Astrocyte (in vitro differentiated cells and primary cell): ENCODE results near the gene NMNAT3. TPM values are rescaled to one million over a fixed set of nuclear protein-coding genes. Genes with fewer than 3 reads are reported as not detected.

Source experiments
- DNase-seq: peaks from one replicate; pipeline ENCODE4 v3.0.0-alpha.2; 2010; ENCODE audit warnings: low read depth
- FAIRE-seq: peaks from 2 replicates; lab custom pipeline; 2011; peaks lifted over from hg19 to GRCh38; lab: Jason Lieb, UNC
- H2AFZ ChIP-seq: 2 replicates; pipeline ENCODE4 v1.6.0; 2012; ENCODE audit warnings: low read depth, low read length, inconsistent platforms
- H3K27ac ChIP-seq: 2 replicates; pipeline ENCODE4 v1.5.1; 2011; ENCODE audit warnings: low read depth, low read length, inconsistent platforms
- H3K27me3 ChIP-seq: 2 replicates; pipeline ENCODE4 v1.6.0; 2011; ENCODE audit warnings: low read length, inconsistent platforms; ENCODE audit not compliant: insufficient read depth
- H3K36me3 ChIP-seq: 2 replicates; pipeline ENCODE4 v1.5.1; 2011; ENCODE audit warnings: low read length, inconsistent platforms; ENCODE audit not compliant: insufficient read depth
- H3K4me1 ChIP-seq: 2 replicates; pipeline ENCODE4 v1.5.1; 2011; ENCODE audit warnings: low read length, inconsistent platforms; ENCODE audit not compliant: insufficient read depth
- H3K4me2 ChIP-seq: 2 replicates; pipeline ENCODE4 v1.6.0; 2012; ENCODE audit warnings: low read length, inconsistent platforms
- H3K4me3 ChIP-seq: 2 replicates; pipeline ENCODE4 v1.5.1; 2011; ENCODE audit warnings: low read depth, mild to moderate bottlenecking, low read length, inconsistent platforms; ENCODE audit not compliant: insufficient read depth
- H3K79me2 ChIP-seq: 2 replicates; pipeline ENCODE4 v1.6.0; 2012; ENCODE audit warnings: mild to moderate bottlenecking, low read length, inconsistent platforms; ENCODE audit not compliant: insufficient read depth
- H3K9ac ChIP-seq: 2 replicates; pipeline ENCODE4 v1.6.0; 2012; ENCODE audit warnings: mild to moderate bottlenecking, low read length, inconsistent platforms
- H3K9me3 ChIP-seq: 2 replicates; pipeline ENCODE4 v1.5.1; 2012; ENCODE audit warnings: low read depth, mild to moderate bottlenecking, low read length, inconsistent platforms; ENCODE audit not compliant: insufficient read depth
- H4K20me1 ChIP-seq: 2 replicates; pipeline ENCODE4 v1.6.0; 2012; ENCODE audit warnings: low read length, inconsistent platforms; ENCODE audit not compliant: insufficient read depth
- H3K27ac Mint-ChIP-seq: one replicate; pipeline ENCODE4 v1.8.0; 2021; ENCODE audit warnings: mild to moderate bottlenecking, mixed read lengths; ENCODE audit not compliant: unreplicated experiment
- H3K27me3 Mint-ChIP-seq: one replicate; pipeline ENCODE4 v1.8.0; 2021; ENCODE audit warnings: low read depth, mixed read lengths; ENCODE audit not compliant: unreplicated experiment
- H3K36me3 Mint-ChIP-seq: one replicate; pipeline ENCODE4 v1.8.0; 2021; ENCODE audit warnings: low read depth, mixed read lengths; ENCODE audit not compliant: unreplicated experiment
- H3K4me1 Mint-ChIP-seq: one replicate; pipeline ENCODE4 v1.8.0; 2021; ENCODE audit warnings: low read depth, mixed read lengths; ENCODE audit not compliant: unreplicated experiment
- H3K4me3 Mint-ChIP-seq: one replicate; pipeline ENCODE4 v1.8.0; 2021; ENCODE audit warnings: mild to moderate bottlenecking, moderate library complexity, mixed read lengths; ENCODE audit not compliant: unreplicated experiment
- H3K9me3 Mint-ChIP-seq: one replicate; pipeline ENCODE4 v1.8.0; 2021; ENCODE audit warnings: mild to moderate bottlenecking, mixed read lengths; ENCODE audit not compliant: unreplicated experiment
- EZH2 ChIP-seq: IDR thresholded peaks from 2 replicates; pipeline ENCODE4 v1.6.1; 2012; ENCODE audit warnings: mild to moderate bottlenecking, low read length, inconsistent platforms; ENCODE audit not compliant: insufficient read depth
- total RNA-seq: library from RNA; stranded (reverse); gene quantifications from 2 replicates; pipeline ENCODE4 v1.2.1, GENCODE V29; 2021
- TF ChIP-seq, protein P1 (sequence below): IDR thresholded peaks from 2 replicates; pipeline ENCODE4 v1.5.1; 2011; ENCODE audit warnings: low read depth, mild to moderate bottlenecking, inconsistent platforms, low read length, moderate library complexity; ENCODE audit not compliant: insufficient read depth

Gene NMNAT3
- total RNA-seq, 1 donor from 2014 or later = 1.3 TPM

DNA sequence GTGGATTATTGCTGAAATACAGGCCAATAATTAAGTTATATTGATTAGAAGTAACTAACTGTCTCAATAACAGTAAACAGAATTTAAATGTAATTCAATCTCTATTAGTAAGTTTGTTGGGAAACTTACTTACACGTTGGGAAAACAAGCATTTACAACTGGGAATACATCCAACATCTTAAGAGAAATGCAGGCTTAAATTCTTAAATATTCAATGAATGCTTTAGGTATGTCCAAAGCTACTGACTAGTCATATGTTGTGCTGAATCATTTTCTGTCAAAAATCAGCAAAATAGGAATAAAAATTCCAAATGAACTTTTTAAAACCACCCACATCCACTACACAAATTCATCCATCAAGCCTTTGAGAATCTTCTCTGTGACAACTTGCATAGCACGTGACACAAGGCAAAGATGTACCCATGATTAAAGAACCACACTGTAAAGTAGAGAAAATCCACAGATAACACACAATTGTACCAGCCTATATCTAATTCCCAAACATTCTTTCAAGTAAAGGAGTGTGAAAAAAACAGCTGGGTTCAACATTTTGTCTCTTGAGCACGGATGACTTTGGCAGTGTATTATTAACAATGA, 60.0 kb downstream of the NMNAT3 start:
- Histone ChIP-seq H2AFZ (no peak overlapping the region), H4K20me1 (no peaks in the 10 kb centered on the region), H3K27me3 (no peaks in the 10 kb centered on the region), H3K9ac (no peak overlapping the region), H3K36me3 (no peaks in the 10 kb centered on the region), H3K9me3 (no peaks in the 10 kb centered on the region), H3K4me2 (no peak overlapping the region), H3K27ac (no peak overlapping the region), H3K79me2 (no peaks in the 10 kb centered on the region), H3K4me1 (no peaks in the 10 kb centered on the region), H3K4me3 (no peak overlapping the region)
- H3K36me3 Mint-ChIP-seq = no peaks in the 10 kb centered on the region
- H3K4me3 Mint-ChIP-seq = no peak overlapping the region
- no peak for FAIRE-seq
- H3K9me3 Mint-ChIP-seq = no peaks in the 10 kb centered on the region
- H3K27me3 Mint-ChIP-seq = no peaks in the 10 kb centered on the region
- DNase-seq = no peak
- no peak overlapping the region for H3K27ac Mint-ChIP-seq
- no peaks in the 10 kb centered on the region for H3K4me1 Mint-ChIP-seq
- TF ChIP-seq EZH2 = no peak
- TF ChIP-seq, protein P1, sequence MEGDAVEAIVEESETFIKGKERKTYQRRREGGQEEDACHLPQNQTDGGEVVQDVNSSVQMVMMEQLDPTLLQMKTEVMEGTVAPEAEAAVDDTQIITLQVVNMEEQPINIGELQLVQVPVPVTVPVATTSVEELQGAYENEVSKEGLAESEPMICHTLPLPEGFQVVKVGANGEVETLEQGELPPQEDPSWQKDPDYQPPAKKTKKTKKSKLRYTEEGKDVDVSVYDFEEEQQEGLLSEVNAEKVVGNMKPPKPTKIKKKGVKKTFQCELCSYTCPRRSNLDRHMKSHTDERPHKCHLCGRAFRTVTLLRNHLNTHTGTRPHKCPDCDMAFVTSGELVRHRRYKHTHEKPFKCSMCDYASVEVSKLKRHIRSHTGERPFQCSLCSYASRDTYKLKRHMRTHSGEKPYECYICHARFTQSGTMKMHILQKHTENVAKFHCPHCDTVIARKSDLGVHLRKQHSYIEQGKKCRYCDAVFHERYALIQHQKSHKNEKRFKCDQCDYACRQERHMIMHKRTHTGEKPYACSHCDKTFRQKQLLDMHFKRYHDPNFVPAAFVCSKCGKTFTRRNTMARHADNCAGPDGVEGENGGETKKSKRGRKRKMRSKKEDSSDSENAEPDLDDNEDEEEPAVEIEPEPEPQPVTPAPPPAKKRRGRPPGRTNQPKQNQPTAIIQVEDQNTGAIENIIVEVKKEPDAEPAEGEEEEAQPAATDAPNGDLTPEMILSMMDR = no peak

DNA sequence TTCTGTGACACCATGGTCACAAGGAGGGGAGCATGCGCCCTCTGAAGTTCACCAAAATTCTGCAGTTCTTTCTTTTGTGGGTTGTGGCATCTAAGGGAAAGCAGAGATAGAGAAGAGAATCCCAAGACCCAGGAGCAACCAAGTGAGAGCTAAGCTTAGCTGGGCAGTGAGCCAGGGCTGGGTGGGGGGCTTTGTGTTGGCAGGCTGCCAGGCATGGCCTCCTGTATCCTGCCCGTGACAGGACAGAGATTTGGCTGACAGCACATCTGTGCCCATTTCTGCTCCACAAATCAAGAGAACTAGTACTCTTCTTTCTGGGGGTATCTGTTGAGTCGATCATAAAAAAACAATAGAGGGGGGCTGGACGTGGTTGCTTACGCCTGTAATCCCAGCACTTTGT, 66.2 kb downstream of the NMNAT3 start:
- H3K79me2 ChIP-seq = no peaks in the 10 kb centered on the region
- H3K36me3 ChIP-seq = no peaks in the 10 kb centered on the region
- H3K4me3 ChIP-seq = no peak overlapping the region
- no peak for TF ChIP-seq EZH2
- TF ChIP-seq, protein P1 = no peak
- H3K9ac ChIP-seq = no peak overlapping the region
- DNase-seq (no peak), FAIRE-seq (no peak)
- H3K4me2 ChIP-seq = no peak overlapping the region
- no peak overlapping the region for H3K4me3 Mint-ChIP-seq
- no peaks in the 10 kb centered on the region for H3K36me3 Mint-ChIP-seq
- no peaks in the 10 kb centered on the region for H3K27me3 ChIP-seq
- H3K27ac ChIP-seq = no peak overlapping the region
- no peaks in the 10 kb centered on the region for H3K27me3 Mint-ChIP-seq
- no peak overlapping the region for H2AFZ ChIP-seq
- no peaks in the 10 kb centered on the region for H3K9me3 ChIP-seq
- no peaks in the 10 kb centered on the region for H3K4me1 ChIP-seq
- no peaks in the 10 kb centered on the region for H4K20me1 ChIP-seq
- H3K4me1 Mint-ChIP-seq = no peaks in the 10 kb centered on the region
- no peaks in the 10 kb centered on the region for H3K9me3 Mint-ChIP-seq
- H3K27ac Mint-ChIP-seq = no peak overlapping the region

DNA sequence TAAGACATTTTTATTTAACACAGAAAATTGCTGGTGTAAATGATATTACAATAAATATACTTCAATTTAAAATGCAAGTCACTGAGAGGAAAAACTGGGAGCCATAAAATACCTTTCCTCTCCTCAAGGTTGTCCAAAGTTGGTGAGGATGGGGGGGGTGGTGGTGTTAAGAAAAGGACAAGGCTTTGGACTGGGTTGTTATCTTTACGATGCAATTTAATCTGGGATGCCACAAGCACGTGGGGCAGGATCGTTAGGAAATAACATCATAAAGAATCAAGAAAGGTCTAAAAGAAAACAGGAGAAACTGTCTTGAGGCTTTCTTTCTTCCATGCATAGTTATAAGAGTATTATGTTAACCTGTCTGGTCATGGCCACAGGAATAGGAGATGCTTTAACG, 66.9 kb downstream of the NMNAT3 start:
- Mint-ChIP-seq H3K36me3 (no peaks in the 10 kb centered on the region), H3K9me3 (no peaks in the 10 kb centered on the region), H3K27ac (no peak overlapping the region), H3K4me1 (no peaks in the 10 kb centered on the region), H3K4me3 (no peak overlapping the region), H3K27me3 (no peaks in the 10 kb centered on the region)
- Histone ChIP-seq H3K36me3 (no peaks in the 10 kb centered on the region), H3K4me1 (no peaks in the 10 kb centered on the region), H3K9me3 (no peaks in the 10 kb centered on the region), H3K4me3 (no peak overlapping the region), H3K4me2 (no peak overlapping the region), H3K27me3 (no peaks in the 10 kb centered on the region), H3K79me2 (no peaks in the 10 kb centered on the region), H2AFZ (no peak overlapping the region), H3K27ac (no peak overlapping the region), H4K20me1 (no peaks in the 10 kb centered on the region), H3K9ac (no peak overlapping the region)
- no peak for DNase-seq
- no peak for TF ChIP-seq EZH2
- TF ChIP-seq, protein P1 = no peak
- FAIRE-seq = no peak
